WI38 (cell line): ENCODE measurements around the gene TNFAIP8.

Experiments
- H3K4me3 ChIP-seq: 2 replicates; pipeline ENCODE4 v1.5.1; 2011; ENCODE audit warnings: low read depth, mild to moderate bottlenecking, control low read depth, low read length
- CTCF ChIP-seq: IDR thresholded peaks from 2 replicates; pipeline ENCODE4 v1.5.1; 2012; ENCODE audit warnings: low read depth, mild to moderate bottlenecking, control low read depth, low read length

TNFAIP8 gene

GRCh38 chr5:119378075-119378700 lies 22.4 kb downstream of the TNFAIP8 start:
- no peak overlapping the region for H3K4me3 ChIP-seq
- TF ChIP-seq CTCF = no peak

GRCh38 chr5:119379096-119379495 lies 23.3 kb downstream of the TNFAIP8 start:
- no peak for TF ChIP-seq CTCF
- no peak overlapping the region for H3K4me3 ChIP-seq

GRCh38 chr5:119379942-119380547 lies 24.2 kb downstream of the TNFAIP8 start:
- no peak overlapping the region for H3K4me3 ChIP-seq
- no peak for TF ChIP-seq CTCF

- no peak overlapping the region for H3K4me3 ChIP-seq
- TF ChIP-seq CTCF = no peak
These were observed 26.4 kb downstream of the TNFAIP8 start for GRCh38 chr5:119382169-119382568.

- no peak for TF ChIP-seq CTCF
These were observed 27.2 kb downstream of the TNFAIP8 start for GRCh38 chr5:119383008-119383407.

GRCh38 chr5:119385136-119385535 lies 29.3 kb downstream of the TNFAIP8 start:
- no peak for TF ChIP-seq CTCF
- H3K4me3 ChIP-seq = no peak overlapping the region

More at GRCh38 chr5:119383008-119383407, 27.2 kb downstream of the TNFAIP8 start:
- no peak overlapping the region for H3K4me3 ChIP-seq

GRCh38 chr5:119385536-119386128 lies 29.8 kb downstream of the TNFAIP8 start:
- H3K4me3 ChIP-seq = no peak overlapping the region
- TF ChIP-seq CTCF = no peak
